ENCODE results near the gene ADCY2. TPM values are rescaled to one million over a fixed set of nuclear protein-coding genes. Genes with fewer than 3 reads are reported as not detected.

ADCY2 gene
- total and polyA plus RNA-seq, 2 of the 13 experiments (the other 11 are each of a cell fraction or from before 2014, with no cell fraction given), result not detected

DNA sequence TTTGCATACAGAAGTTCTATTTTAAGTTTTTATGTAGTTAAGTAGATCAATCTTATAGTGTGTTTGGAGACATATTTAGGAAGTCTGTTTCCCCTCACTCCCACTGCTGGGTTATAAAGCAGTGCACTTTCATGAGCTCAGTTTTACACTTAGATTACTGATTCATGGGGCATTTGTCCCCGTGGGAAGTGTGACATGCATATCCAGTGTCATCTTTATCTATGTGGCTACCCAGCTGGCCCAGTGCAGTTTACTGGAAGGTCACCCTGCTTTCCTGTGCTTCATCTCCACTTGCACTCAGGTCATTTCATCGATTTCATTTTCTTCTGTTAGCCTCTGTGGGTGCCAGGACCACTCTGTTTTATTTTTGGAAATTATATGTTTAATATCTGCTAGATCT, 49.1 kb downstream of the ADCY2 start (continued):
- no peak for TF ChIP-seq POGK (CRISPR knock-in tag; conservative IDR thresholded peaks at IDR 0.05)
- no peak for TF ChIP-seq ETS1 (CRISPR knock-in tag; IDR thresholded peaks at IDR 0.05)
- TF ChIP-seq ZSCAN25 (CRISPR knock-in tag; IDR thresholded peaks at IDR 0.05), result no peak
- TF ChIP-seq, protein P1, sequence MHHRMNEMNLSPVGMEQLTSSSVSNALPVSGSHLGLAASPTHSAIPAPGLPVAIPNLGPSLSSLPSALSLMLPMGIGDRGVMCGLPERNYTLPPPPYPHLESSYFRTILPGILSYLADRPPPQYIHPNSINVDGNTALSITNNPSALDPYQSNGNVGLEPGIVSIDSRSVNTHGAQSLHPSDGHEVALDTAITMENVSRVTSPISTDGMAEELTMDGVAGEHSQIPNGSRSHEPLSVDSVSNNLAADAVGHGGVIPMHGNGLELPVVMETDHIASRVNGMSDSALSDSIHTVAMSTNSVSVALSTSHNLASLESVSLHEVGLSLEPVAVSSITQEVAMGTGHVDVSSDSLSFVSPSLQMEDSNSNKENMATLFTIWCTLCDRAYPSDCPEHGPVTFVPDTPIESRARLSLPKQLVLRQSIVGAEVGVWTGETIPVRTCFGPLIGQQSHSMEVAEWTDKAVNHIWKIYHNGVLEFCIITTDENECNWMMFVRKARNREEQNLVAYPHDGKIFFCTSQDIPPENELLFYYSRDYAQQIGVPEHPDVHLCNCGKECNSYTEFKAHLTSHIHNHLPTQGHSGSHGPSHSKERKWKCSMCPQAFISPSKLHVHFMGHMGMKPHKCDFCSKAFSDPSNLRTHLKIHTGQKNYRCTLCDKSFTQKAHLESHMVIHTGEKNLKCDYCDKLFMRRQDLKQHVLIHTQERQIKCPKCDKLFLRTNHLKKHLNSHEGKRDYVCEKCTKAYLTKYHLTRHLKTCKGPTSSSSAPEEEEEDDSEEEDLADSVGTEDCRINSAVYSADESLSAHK (CRISPR knock-in tag; IDR thresholded peaks at IDR 0.05; ENCODE audit: borderline replicate concordance), result no peak

DNA sequence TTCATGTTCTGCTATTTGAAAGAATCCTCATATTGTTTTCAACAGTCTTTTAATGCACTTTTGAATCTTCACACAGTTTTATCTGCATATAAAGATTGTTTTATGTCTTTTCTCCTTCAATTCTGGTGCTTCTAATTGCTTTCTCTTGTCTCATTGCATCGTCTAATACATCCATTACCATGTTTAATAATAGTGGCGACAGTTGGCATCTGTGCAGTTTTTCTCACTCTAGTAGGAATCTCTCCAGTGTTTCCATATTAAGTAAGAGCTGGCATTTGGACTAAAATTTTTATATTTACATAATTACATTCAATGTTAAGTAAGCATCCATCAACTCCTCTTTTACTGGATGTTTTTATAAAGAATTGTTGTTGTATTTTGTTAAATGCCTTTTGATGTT, 49.9 kb downstream of the ADCY2 start:
- no peak overlapping the region for H3K4me3 ChIP-seq (replicated peaks in 1 of 3; ENCODE audit: insufficient read depth in 1 of 3, low read depth in 2 of 3, low read length in 3 of 3)
- 3% methylated on average over 2 of the region's 2 CpGs for WGBS (ENCODE audit: low lambda C conversion rate)
- no peaks in the 10 kb centered on the region; a peak in 1 of 5 replicates for H3K27me3 ChIP-seq (ENCODE audit: control insufficient read depth in 1 of 2, insufficient read depth in 2 of 2, low read length in 2 of 2)
- no peak overlapping the region for H3K27ac ChIP-seq (ENCODE audit: extremely low read length, insufficient read depth, low read length)
- H3K79me2 ChIP-seq (ENCODE audit: insufficient read depth, low read length), result no peaks in the 10 kb centered on the region
- CTCF ChIA-PET (ENCODE audit: low intra/inter-chr PET ratio, low total read pairs), result no interaction called here
- FAIRE-seq (no peak), DNase-seq (ENCODE audit: low spot score) (no peak), ATAC-seq (no peak)
- POLR2A ChIA-PET, result no interaction called here
- H3K36me3 ChIP-seq (replicated peaks in 1 of 2; ENCODE audit: control insufficient read depth in 1 of 2, insufficient read depth in 2 of 2, low read length in 2 of 2), result no peaks in the 10 kb centered on the region
- no peaks in the 10 kb centered on the region for H3K4me1 ChIP-seq (ENCODE audit: insufficient read depth, low read length)
- in situ Hi-C loops (cut with HindIII; ENCODE audit: extremely low pct_ligation_motif_present, low pct_unique_long_range_greater_than_20kb), result no loop called here
- intact Hi-C loops (cut with micrococcal nuclease; ENCODE audit: unreplicated experiment), result no loop called here
- H3K4me2 ChIP-seq (ENCODE audit: low read depth, low read length), result no peak overlapping the region
- BruUV-seq (replicated peaks), result no TSS peak
- H3K9ac ChIP-seq (ENCODE audit: insufficient read depth, low read depth, low read length), result no peak overlapping the region
- no peak overlapping the region for H2AFZ ChIP-seq (ENCODE audit: low read length)
- H4K20me1 ChIP-seq (ENCODE audit: insufficient read depth, low read length), result no peaks in the 10 kb centered on the region
- H3K9me3 ChIP-seq (ENCODE audit: low read length), result no peaks in the 10 kb centered on the region
- TF ChIP-seq HMGA1 (CRISPR knock-in tag; conservative IDR thresholded peaks at IDR 0.05), result no peak
- TF ChIP-seq ZFP41 (CRISPR knock-in tag; IDR thresholded peaks at IDR 0.05; ENCODE audit: borderline replicate concordance), result no peak
- no peak for TF ChIP-seq CCDC6 (CRISPR knock-in tag; IDR thresholded peaks at IDR 0.05)
- no peak for TF ChIP-seq ZSCAN31 (CRISPR knock-in tag; IDR thresholded peaks at IDR 0.05; ENCODE audit: low read depth)
- no peak for TF ChIP-seq MED8 (CRISPR knock-in tag; IDR thresholded peaks at IDR 0.05; ENCODE audit: insufficient replicate concordance)
- TF ChIP-seq AKNA (CRISPR knock-in tag; IDR thresholded peaks at IDR 0.05; ENCODE audit: borderline replicate concordance), result no peak
- no peak for TF ChIP-seq NAIF1 (CRISPR knock-in tag; IDR thresholded peaks at IDR 0.05; ENCODE audit: borderline replicate concordance)
- no peak for TF ChIP-seq MYC (CRISPR knock-in tag; IDR thresholded peaks at IDR 0.05; ENCODE audit: borderline replicate concordance)
